PC-3 (cell line): ENCODE data around the gene FZD4. TPM values are rescaled to one million over a fixed set of nuclear protein-coding genes. Genes with fewer than 3 reads are reported as not detected.
A peak's percentile ranks its signal among the peaks of the same experiment; 100 is the strongest.

Experiments
- ATAC-seq: fragments of 200-7000 bp; cut with Tn5 transposase; 2 replicates; pipeline ENCODE4 v1.9.1; 2020; ENCODE audit warnings: mild to moderate bottlenecking, moderate library complexity
- BruUV-seq: library from RNA; stranded (reverse); fragments of 400-500 nt; replicated peaks from 2 replicates; lab custom pipeline; 2021; lab: Mats Ljungman, UMichigan
- CTCF ChIA-PET: fragments of 300-600 bp; sonication (Branson Sonifier 250); formaldehyde crosslinking; loops from one replicate; lab custom pipeline; 2022; ENCODE audit warnings: antibody characterized with exemption; lab: Charles Lee
- POLR2A ChIA-PET: fragments of 300-600 bp; sonication (Branson Sonifier 250); formaldehyde crosslinking; loops from one replicate; lab custom pipeline; 2022; ENCODE audit warnings: antibody characterized with exemption; ENCODE audit not compliant: unreplicated experiment; lab: Charles Lee
- DNase-seq: peaks from one replicate; pipeline ENCODE4 v3.0.0-alpha.2; 2015
- H2AFZ ChIP-seq: fragments of 300-600 bp; sonication (generic); 2 replicates; pipeline ENCODE4 v1.6.0; 2016; ENCODE audit warnings: antibody characterized with exemption, low read length
- H3F3A ChIP-seq: fragments of 300-600 bp; sonication (generic); one replicate; pipeline ENCODE4 v1.6.0; 2017; ENCODE audit warnings: antibody characterized with exemption, low read length, control low read depth, mild to moderate bottlenecking; ENCODE audit not compliant: unreplicated experiment
- H3K27ac ChIP-seq: fragments of 300-600 bp; sonication (generic); 2 replicates; pipeline ENCODE4 v1.5.1; 2016; ENCODE audit warnings: mild to moderate bottlenecking, low read length
- H3K27me3 ChIP-seq: fragments of 300-600 bp; sonication (generic); 2 replicates; pipeline ENCODE4 v1.6.1; 2016; ENCODE audit warnings: low read length, mixed read lengths
- H3K36me3 ChIP-seq: fragments of 300-600 bp; sonication (generic); 2 replicates; pipeline ENCODE4 v1.6.1; 2016; ENCODE audit warnings: low read depth, mixed run types, low read length, mixed read lengths
- H3K4me1 ChIP-seq: fragments of 300-600 bp; sonication (generic); 2 replicates; pipeline ENCODE4 v1.5.1; 2016; ENCODE audit warnings: low read length; ENCODE audit not compliant: insufficient read depth
- H3K4me2 ChIP-seq: fragments of 300-600 bp; sonication (generic); 2 replicates; pipeline ENCODE4 v1.6.0; 2016; ENCODE audit warnings: low read length
- H3K4me3 ChIP-seq: fragments of 300-600 bp; sonication (generic); 2 replicates; pipeline ENCODE4 v1.5.1; 2016; ENCODE audit warnings: mild to moderate bottlenecking, low read length, mixed read lengths
- H3K79me2 ChIP-seq: fragments of 300-600 bp; sonication (generic); 2 replicates; pipeline ENCODE4 v1.6.1; 2017; ENCODE audit warnings: low read length, mixed read lengths
- H3K9ac ChIP-seq: fragments of 300-600 bp; sonication (generic); 2 replicates; pipeline ENCODE4 v1.6.0; 2016; ENCODE audit warnings: mild to moderate bottlenecking, low read length
- H3K9me2 ChIP-seq: fragments of 300-600 bp; sonication (generic); replicated peaks from 2 replicates; pipeline ENCODE4 v1.6.1; 2016; ENCODE audit warnings: mixed run types, low read length, mixed read lengths
- H3K9me3 ChIP-seq: fragments of 300-600 bp; sonication (generic); 2 replicates; pipeline ENCODE4 v1.6.1; 2016; ENCODE audit warnings: low read length, mixed read lengths
- H4K20me1 ChIP-seq: fragments of 300-600 bp; sonication (generic); 2 replicates; pipeline ENCODE4 v1.6.1; 2016; ENCODE audit warnings: low read length, mixed read lengths
- CTCF ChIP-seq: fragments of 300-600 bp; sonication (generic); conservative IDR thresholded peaks from 2 replicates; pipeline ENCODE4 v1.5.1; 2017; ENCODE audit warnings: antibody characterized with exemption, low read depth, mild to moderate bottlenecking, low read length
- EZH2 ChIP-seq: fragments of 300-600 bp; sonication (generic); IDR thresholded peaks from one replicate; pipeline ENCODE4 v1.6.1; 2017; ENCODE audit warnings: antibody characterized with exemption, mild to moderate bottlenecking, low read length; ENCODE audit not compliant: unreplicated experiment
- EZH2phosphoT487 ChIP-seq: fragments of 300-600 bp; sonication (generic); IDR thresholded peaks from 2 replicates; pipeline ENCODE4 v1.6.1; 2018; ENCODE audit warnings: mild to moderate bottlenecking, antibody characterized with exemption, low read length, borderline replicate concordance
- intact Hi-C: fragments of 100-400 bp; cut with micrococcal nuclease; formaldehyde crosslinking; loops from 2 replicates; pipeline ENCODE4 v1.9.0; 2023
- total RNA-seq: library from RNA; depleted of rRNA; stranded (reverse); fragments of >200 nt; gene quantifications from 2 replicates; pipeline ENCODE4 v1.2.3, GENCODE V29; 2014

FZD4 gene
- total RNA-seq, 1 experiment from 2014 or later: 17.7 TPM

- no peak for TF ChIP-seq EZH2phosphoT487
- TF ChIP-seq EZH2: no peak
- TF ChIP-seq CTCF: no peak
- Histone ChIP-seq H3K36me3 (no peaks in the 10 kb centered on the region), H3K79me2 (no peaks in the 10 kb centered on the region), H4K20me1 (no peaks in the 10 kb centered on the region), H3K27me3 (no peaks in the 10 kb centered on the region), H3K4me1 (peaks cover 4% of the 10 kb centered on the region; the same call in 1 of the 2 replicates), H3K9ac (no peak overlapping the region), H3K9me2 (no peaks in the 10 kb centered on the region), H3K4me2 (no peak overlapping the region), H3K27ac (no peak overlapping the region), H3K9me3 (no peaks in the 10 kb centered on the region), H3K4me3 (no peak overlapping the region), H2AFZ (no peak overlapping the region), H3F3A (no peaks in the 10 kb centered on the region)
- ChIA-PET CTCF (no interaction called here), POLR2A (no interaction called here)
- ATAC-seq (no peak), DNase-seq (no peak)
- no TSS peak for BruUV-seq
- intact Hi-C loops: no loop called here
Observed at GRCh38 chr11:86980086-86980796, 25.0 kb upstream of the FZD4 start.

- no peak overlapping the region for H3K27ac ChIP-seq
- CTCF ChIA-PET: no interaction called here
Observed at GRCh38 chr11:86978756-86979608, 23.8 kb upstream of the FZD4 start.

More at GRCh38 chr11:86978756-86979608, 23.8 kb upstream of the FZD4 start:
- DNase-seq (peak; percentile 71), ATAC-seq (peak; percentile 99)
- peaks cover 4% of the 10 kb centered on the region; the same call in 1 of the 2 replicates for H3K4me1 ChIP-seq
- TF ChIP-seq EZH2phosphoT487 (no peak), EZH2 (no peak), CTCF (peak; percentile 95)
- H4K20me1 ChIP-seq: no peaks in the 10 kb centered on the region
- POLR2A ChIA-PET: no interaction called here
- no TSS peak for BruUV-seq
- intact Hi-C loops: loop anchor here (1.0 to 2.0 kb wide), 2 partner anchors 40 to 312 kb away; no protein-coding TSS in a partner anchor
- no peaks in the 10 kb centered on the region for H3K9me2 ChIP-seq
- H3F3A ChIP-seq: no peaks in the 10 kb centered on the region
- H3K4me3 ChIP-seq: no peak overlapping the region
- no peaks in the 10 kb centered on the region for H3K79me2 ChIP-seq
- H3K36me3 ChIP-seq: no peaks in the 10 kb centered on the region
- no peaks in the 10 kb centered on the region for H3K9me3 ChIP-seq
- H3K4me2 ChIP-seq: no peak overlapping the region
- no peak overlapping the region for H3K9ac ChIP-seq
- peak overlapping the region; percentile 17; the same call in 1 of the 2 replicates for H2AFZ ChIP-seq
- H3K27me3 ChIP-seq: no peaks in the 10 kb centered on the region
